Kasumi-1 (cell line): Measurements from ENCODE around the gene DGKB.

Source experiments
- DNase-seq, 2 experiments: peaks; one replicate each; lab custom pipeline; 2025; lab: John Stamatoyannopoulos, UW

The DGKB gene

DNA sequence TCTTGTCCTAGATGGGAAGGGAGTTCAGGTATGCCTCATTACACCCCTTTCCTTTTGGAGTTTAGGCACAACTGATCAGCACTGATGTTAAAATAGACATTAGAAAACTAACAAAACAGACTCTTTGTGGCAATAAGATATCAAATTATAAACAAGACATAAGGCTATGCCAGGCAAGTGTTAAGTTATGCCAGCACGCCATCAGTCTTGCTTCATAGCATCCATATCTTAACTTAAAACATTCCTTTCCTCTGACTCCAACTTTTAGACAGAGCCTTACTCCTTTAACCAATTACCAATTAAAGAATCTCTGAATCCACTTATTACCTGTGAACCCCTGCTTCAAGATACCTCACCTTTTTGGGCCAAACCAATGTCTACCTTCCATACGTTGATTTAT, 786.9 kb downstream of the DGKB start:
- no peak for DNase-seq

DNA sequence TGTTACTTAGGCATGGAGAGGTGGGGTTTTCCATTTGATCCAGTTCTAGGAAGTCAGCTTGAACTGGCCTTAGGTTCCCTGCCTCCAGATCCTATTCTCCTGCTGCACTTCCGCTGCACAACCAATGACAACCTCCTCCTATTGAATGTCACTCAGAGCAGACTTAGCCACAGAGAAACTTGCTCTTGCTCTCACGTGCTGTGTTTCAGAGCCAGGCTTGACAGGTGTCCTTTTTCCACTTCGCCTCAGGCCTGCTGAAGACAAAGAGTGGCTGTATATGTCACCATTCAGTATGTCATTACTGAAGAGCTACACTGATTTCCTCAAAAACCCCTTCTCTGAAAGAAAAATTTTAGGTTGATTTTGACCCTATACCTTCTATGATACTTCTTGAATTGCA, 797.7 kb downstream of the DGKB start:
- DNase-seq, result no peak

DNA sequence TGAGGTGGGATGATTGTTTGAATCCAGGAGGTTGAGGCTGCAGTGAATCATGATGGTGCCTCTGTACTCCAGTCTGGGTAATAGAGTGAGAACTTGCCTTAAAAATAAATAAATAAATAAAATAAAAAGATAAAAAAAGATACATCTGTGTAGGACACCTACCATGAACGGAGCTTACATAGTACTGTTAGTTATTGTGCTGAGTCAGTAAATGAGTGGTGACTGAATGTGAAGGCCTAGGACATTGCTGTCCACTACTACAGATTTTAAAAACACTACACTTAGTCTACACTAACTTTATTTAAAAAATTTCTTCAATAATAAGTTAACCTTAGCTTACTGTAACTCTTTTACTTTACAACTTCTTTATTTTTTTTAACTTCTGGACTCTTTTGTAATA, 806.4 kb downstream of the DGKB start:
- no peak for DNase-seq

DNA sequence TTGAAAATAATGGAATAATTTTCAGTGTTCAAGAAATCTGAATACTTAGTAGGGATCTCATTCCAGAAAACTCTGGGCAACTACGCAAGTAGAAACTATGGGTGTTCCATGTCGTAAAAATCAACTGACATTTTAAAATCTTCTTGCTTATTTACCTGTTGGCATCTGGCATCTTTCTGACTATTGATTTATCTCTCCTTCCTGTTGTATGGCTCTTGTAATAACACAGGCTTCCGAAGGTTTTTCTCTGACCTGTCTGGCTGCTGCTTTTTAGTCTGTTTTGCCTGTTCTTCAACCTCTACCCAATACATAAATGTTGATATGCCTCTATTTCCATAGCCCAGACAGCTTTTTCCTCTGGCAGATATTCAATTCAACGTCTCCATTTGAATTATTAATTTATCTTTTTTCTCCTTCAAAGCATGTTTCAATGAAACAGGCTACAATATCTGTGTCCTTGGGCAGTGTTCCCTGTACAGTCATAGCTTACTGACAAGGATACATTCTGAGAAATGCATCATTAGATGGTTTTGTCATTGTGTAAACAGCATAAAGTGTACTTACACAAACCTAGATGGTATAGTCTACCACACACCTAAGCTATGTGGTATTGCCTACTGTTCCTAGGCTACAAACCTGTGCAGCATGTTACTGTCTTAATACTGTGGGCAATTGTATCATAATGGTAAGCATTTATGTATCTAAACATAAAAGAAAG, 807.2 kb downstream of the DGKB start:
- DNase-seq, result no peak
